Cerebellar cortex (tissue), 1 donor: ENCODE measurements around the gene RFC2.
"Not testable (repeated sequence)": the region's sequence is repeated elsewhere in the genome, so short reads cannot be mapped to it uniquely, and the experiment has no call there.

Experiments
- DNase-seq: peaks from one replicate; pipeline ENCODE4 v3.0.0-alpha.2; 2015; ENCODE audit warnings: low spot score

Gene RFC2

DNA sequence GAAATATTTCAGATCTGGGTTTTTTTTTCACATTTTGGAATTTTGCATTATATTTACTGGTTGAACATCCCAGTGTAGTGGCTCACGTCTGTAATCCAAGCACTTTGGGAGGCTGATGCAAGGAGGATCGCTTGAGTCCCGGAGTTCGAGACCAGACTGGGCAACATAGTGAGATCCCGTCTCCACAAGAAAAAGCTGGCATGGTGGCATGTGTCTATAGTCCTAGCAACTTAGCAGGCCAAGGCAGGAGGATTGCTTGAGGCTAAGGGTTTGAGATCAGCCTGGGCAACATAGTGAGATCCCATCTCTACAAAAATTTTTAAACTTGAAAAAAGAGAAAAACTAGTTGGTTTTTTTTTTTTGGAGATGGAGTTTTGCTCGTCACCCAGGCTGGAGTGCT is 6.0 kb downstream of the RFC2 start:
- DNase-seq: no peak

DNA sequence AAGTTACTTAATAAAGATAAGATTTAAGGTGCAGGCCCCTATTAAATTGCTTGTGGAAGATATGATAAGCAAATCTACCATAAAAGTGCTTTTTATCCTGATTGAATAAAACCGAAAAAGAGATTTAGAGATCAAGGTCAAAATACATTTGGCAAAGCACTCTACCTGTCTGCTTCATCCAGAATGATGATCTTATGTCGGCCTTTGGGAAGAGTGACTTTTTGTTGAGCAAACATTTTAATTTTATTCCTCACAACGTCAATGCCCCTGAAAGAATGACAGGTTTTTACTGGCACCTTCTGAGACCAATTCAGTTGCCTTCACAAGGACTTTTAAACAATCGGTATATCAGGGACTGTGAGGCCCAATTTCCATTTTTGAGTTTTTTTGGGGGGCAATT is 7.7 kb downstream of the RFC2 start:
- DNase-seq: no peak

DNA sequence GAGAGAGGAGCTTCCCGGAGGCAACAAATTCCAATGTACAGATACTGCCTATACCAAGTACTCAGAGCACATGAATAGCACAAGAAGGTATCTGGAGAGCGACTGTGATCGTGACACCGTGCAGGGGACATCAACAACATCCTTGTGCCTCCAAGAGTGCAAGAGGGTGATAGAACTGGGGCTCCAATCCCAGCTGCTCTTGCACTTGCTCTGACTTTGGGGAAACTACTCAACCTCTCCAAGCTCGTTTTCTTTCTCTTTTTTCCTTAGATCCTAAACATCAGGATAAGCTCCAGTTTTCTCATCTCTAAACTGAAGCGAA is 12.1 kb downstream of the RFC2 start:
- no peak for DNase-seq

DNA sequence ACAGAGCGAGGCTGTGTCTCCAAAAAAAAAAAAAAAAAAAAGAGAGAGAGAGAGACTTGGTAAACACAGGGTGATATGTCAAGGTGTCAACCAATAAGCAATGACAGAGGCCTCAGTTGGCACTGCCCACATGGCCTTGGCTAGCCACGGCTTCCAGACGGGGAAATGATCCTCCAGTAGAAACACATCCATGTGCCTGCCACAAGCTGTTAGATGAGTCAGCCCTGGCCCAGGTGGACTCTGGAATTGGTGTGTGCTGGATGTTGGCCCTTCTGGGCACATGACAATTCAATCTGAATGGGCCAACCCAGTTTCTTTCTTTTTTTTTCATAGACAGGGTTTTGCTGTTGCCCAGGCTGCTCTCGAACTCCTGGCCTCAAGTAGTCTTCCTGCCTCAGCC is 13.7 kb downstream of the RFC2 start:
- DNase-seq: no peak

DNA sequence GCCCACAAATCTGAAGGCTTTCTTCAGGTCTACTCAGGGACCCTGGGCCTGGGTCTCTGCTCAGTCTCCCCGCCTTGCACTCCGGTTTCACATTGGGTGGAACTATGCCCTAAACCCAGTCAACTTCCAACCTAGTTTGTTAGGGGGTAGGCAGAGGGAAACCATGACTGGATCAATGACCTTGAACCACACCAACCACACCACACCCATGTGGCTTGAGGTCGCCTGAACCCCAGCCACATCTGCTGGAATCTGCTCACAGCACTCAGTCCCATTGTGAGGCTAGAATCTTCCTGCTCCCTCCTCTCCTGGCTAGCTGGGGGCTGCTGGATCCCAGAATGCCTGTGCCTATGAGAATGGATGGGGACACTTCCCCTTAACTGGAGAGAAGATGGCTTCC is 17.9 kb downstream of the RFC2 start:
- no peak for DNase-seq

DNA sequence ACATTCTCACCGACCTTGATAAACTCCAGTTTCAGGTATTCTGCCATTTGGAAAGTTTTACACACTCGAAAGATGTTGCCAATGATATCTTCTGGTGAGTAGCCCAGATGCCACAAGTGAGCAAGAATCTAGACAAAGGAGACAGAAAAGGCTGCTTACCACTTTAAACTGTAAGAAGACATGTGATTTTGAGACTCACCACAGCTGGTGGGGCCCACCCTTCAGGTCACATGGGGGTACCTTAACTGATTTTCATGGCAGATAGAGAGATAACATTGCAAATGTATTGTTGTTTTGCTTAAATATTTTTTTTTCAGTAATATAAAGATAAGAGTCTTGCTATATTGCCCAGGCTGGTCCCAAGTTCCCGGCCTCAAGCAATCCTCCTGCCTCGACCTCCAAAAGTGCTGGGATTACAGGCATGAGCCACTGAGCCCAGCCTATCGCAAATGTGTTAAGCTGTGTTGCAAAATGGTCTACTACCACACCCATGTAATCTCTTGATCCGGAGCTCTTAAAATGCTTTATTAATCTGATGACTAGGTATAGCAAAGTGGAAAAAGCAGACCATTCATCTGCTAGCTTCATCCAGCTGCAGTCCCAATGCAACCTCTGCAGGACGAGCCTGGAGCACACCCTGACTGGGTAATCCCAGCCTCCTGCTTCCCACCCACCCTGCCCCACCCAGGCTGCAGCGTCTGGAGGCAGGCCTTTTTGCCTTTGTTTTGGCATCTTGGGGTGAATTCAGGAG is 18.5 kb downstream of the RFC2 start:
- no peak for DNase-seq

DNA sequence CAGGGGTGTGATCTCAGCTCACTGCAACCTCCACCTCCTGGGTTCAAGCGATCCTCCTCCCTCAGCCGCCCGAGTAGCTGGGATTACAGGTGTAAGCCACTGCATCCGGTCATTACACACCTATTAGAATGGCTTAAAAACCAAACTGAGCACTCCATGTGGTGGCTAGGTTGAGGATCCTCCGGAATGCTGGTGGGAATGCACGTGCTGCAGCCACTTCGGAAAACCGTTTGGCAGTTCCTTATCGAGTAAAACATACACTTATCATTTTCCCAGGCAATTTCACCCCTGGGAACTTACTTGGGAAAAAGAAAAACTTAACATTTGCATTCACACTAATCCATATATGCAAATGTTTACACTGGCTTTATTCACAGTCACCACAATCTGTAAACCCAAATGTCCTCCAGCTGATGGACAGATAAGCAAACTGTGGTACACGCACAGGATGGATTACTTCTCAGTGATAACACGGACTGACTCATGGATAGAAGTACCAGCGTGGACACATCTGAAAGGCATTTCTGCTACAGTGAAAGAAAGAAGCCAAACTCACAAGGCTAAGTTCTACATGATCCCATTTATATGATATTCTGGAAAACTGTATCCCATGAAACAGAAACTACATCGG is 20.4 kb downstream of the RFC2 start:
- DNase-seq: no peak

DNA sequence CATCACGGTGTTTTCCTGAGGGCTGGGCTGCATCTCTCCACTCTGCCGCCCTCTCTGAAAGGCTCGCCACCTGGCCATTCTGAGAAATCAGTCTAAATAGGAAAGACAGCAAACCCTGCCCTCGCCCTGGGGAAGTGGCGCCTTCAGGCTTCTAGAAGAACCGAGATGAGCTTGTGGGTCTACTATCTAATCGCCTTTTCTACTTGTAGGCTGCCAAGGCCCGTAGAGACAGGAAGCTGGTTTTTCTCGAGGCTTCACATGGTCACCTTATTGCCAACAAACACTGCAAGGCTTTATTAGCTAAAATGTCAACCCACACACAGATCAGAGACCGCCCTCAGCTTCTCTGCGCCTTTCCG is 23.0 kb downstream of the RFC2 start:
- DNase-seq: no peak

DNA sequence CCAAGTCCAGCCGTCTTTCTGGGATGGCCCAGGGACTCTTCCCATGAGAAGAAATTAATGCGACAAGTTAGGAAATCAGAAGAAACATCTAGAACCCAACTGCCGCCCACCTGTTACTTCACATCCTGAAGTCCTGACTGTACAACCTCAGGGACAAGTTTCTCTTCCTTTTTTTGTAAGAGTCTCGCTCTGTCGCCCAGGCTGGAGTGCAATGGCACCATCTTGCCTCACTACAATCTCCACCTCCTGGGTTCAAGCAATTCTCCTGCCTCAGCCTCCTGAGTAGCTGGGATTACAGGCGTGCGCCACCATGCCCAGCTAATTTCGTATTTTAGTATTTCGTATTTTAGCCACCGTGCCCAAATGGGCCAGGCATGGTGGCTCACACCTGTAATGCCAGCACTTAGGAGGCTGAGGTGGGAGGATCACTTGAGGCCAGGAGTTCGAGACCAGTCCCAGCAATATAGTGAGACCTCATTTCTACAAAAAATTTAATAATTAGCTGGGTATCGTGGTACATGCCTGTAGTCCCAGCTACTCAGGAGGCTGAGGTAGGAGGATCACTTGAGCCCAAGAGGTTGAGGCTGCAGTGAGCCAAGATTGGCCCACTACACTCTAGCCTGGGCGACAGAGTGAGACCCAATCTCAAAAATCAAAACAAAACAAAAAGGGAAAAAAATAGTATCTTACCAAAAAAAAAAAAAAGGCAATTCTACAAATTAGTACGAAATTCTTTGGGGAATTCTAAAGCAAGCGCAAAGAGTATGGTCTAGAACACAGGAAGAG is 23.6 kb downstream of the RFC2 start:
- no peak for DNase-seq

DNA sequence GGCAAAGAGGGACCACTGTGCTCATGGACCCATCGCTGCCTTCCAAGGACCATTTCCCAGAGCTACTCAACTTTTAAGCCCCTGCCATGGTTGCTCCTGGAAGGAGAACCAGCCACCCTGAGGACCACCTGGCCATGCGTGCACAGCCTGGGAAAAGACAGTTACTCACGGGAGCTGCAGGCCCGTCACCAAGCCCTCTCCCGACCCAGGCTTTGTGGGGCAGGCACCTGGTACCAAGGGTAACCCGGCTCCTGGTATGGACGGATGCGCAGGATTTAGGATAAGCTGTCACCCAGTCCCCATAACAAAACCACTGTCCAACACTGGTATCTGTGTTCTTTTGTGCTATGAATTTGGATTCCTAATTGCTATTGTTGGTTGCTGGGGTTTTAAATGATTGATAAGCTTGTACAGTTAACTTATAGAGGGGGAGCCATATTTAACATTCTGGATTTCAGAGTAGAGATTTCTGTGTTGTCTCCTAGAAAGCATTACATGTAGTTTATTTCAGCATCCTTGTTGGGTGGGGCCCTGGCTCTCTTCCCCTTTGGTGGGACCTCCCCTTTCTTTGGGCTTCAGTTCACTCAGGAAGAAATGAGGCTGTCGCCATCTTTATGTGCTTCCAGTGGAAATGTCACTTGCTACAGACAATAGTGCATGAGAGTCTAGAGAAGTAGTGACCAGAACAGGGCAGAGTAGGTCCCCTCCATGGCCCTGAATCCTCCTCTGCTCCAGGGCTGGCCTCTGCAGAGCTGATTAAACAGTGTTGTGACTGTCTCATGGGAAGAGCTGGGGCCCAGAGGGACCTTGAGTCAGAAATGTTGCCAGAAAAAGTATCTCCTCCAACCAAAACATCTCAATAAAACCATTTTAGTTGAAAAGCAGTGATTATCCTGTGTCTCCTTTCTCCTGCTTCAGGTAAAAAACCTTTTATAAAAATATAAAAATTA is 25.0 kb downstream of the RFC2 start:
- DNase-seq: no peak

DNA sequence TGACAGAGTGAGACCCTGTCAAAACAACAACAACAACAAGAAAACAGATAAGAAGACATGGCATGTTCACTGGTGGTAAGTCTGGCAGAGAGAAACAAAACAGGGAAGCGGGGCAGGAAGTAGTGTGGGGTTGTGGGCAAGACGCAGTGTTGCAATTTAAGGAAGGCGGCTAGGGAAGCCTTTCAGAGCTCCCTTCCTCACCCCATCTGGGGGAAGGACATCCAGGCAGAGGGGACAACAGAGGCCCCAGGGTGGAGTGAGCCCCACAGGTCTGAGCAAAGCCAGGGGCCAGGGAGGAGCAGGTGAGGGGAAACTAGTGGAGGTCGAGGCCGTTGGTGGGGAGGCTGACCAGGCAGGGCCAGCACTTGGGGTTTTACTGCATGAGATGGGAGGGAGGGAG is 27.6 kb downstream of the RFC2 start:
- no peak for DNase-seq

DNA sequence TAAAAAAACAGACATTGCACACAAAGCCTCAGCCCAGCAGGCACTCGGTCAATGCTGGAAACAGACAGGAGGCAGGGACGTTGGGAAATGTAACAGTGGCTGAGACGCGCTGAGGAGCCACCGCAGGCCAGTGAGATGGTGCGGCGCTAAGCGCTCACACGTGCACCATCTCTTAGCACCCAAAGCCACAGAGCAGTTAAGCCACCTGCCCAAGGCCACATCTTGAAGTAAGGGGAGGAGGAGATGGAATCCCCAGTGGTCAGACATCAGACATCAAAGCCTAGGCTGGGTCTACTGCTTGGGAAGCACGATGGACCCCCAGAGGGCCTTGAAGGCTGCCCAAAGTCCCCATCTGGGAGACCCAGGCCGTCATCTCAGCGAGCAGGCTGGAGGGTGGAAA is 28.8 kb downstream of the RFC2 start:
- DNase-seq: no peak

DNA sequence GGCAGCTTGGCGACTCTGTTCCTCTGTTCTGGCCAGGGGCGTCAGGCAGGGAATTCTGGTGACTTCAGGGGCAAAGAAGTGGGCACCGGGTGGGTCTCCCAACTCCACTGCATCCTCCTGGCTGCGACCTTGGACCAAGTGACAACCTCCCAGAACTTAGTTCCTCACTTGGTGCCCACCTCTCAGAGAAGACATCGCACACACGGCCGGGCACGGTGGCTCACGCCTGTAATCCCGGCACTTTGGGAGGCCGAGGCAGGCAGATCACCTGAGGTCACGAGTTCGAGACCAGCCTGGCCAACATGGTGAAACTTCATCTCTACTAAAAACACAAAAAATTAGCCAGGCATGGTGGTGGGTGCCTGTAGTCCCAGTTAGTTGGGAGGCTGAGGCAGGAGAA is 29.3 kb downstream of the RFC2 start:
- not testable (repeated sequence) for DNase-seq

DNA sequence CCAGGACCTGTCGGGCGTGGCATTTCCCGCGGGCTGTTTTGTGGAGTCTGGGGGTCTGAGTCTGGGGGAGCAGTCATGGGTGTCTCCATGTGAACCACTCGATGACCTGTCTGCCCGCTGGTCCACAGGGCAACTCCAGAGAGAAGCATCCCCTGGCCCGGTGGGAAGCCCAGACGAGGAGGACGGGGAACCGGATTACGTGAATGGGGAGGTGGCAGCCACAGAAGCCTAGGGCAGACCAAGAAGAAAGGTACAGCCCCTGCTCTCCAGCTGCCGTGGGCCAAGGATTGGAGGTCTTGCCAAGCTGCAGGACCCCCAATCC is 29.7 kb downstream of the RFC2 start:
- no peak for DNase-seq

DNA sequence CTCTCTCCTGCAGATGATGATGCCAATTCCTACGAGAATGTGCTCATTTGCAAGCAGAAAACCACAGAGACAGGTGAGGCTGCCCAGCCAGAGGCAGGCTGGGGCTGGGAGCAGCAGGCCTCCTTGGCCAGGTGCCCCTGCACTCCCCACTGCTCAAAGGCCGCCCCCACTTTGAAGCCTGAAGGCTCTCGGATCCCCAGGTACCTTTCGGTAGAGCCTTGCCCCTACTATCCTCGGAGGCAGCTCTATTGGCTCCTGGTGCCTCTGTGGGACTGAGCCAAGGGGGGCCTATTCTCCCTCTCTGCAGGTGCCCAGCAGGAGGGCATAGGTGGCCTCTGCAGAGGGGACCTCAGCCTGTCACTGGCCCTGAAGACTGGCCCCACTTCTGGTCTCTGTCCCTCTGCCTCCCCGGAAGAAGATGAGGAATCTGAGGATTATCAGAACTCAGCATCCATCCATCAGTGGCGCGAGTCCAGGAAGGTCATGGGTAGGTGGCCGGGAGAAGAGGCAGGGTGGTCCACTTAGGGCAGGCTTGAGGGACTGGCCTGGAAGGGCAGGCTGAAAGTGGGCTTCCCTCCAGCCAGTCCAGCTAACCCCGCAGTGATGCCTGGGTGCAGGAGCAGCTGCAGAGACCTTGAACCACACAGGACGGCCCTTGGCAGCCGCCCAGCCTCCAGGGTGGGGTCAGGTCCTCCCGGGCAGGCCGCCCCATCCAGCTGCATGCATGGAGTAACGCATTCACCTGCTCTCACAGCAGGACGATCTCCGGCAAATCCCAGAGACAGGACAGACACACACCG is 30.3 kb downstream of the RFC2 start:
- no peak for DNase-seq

DNA sequence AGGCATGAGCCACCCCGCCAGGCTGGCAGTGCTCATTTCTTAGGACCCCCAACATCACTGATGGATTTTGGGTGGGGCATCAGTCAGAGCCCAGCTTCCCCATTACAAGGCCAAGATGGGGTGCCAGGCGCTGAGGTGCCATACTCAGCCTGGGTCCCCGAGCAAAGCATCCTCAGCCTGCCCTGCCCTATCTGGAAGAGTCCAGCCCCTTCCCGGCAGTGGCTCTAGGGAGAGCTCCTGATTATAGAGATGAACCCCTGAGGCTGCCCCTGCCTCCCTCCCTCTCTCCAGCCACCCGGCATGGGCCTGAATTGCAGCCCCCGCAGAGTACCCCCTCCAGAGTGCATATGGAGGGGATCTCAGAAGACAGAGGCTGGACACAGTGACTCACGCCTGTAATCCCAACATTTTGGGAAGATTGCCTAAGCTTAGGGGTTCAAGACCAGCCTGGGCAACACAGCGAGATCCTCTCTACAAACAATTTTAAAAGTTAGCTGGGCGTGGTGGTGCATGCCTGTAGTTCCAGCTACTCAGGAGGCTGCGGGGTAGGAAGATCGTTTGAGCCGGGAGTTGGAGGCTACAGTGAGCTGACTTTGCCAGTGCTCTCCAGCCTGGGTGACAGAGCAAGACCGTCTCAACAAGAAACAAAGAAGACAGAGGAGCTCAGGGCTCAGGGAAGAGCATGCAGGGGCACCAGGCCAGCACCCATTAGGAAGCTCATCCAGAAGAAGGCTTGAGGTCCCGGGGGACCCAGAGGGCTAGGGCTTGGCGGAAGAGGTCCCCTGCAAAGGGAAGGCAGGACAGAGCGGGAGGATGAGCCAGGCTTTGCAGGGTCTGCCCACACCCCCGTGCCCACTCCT is 31.1 kb downstream of the RFC2 start:
- no peak for DNase-seq

DNA sequence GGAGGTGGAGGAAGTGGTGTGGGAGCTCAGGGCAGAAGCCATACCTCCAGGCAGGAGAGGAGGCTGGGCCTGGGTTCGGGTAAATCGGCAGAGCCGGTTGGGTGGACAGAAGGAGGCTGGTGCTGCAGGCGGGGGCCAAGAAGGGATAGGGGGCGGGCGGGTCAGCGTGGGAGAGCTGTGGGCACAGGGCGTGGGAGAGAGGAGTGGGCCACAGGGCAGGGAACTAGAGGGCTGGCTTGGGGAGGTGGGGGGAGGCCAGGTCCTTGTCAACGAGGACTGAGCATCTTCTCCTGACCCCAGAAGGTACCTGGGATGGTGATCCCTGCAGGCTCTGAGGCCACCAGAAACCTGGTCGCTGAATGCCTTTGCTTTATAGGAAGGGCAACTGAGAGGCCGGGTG is 32.5 kb downstream of the RFC2 start:
- no peak for DNase-seq

DNA sequence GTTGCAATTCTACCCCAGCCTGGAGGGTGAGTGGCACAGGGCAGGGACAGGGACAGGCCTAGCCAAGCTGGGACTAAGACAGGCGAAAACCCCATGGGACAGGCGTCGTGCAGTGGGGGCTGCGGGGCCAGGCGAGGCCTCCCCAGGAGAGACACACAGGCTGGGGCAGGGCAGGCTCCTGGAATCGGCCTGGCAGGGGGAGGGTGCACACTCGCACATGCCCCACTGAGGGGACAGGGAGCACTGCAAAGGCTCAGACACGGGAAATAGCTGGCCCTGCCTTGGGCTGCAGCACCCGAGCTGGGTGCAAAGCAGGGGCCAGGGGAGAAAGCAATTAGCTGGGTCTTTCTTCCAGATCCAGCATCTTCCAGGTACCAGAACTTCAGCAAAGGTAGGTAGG is 34.0 kb downstream of the RFC2 start:
- no peak for DNase-seq

DNA sequence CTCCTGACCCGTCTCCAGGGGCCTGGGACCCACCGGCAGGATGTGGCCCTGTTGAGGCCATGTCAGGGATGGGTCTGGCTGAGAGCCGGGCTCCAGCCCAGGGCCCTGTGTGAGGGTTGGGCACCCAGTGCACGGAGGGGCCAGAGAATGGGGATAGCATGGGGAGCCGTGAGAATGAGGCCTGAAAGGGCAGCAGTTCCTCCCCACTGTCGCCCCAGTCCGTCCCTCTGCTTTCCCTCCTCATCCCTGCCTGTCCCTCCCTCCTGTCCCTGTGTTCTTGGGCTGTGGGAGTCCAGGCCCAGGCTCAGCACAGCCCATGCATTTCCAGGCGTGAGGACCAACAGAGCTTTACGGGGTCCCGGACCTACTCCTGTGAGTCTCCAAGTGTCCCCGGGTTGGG is 34.8 kb downstream of the RFC2 start:
- DNase-seq: no peak

DNA sequence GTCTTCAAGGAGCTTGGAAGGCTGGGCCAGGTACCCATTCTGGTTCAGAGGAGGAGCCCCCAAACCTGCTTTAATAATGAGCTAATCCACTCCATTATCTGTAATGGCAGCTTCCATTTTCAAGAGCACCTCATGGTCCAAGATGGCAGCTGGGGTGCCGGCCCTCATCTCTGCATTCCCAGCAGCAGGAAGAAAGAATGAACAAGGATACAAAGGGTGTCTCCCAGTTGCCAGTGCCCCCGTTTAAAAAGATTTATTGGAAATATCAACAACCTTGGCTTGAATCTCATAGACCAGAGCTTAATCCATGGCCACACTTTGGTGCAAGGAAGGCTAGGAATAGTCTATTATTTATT is 35.9 kb downstream of the RFC2 start:
- no peak for DNase-seq
